ENCODE measurements around the gene MOSMO.

Gene MOSMO

GRCh38 chr16:22054847-22055590, 47.1 kb downstream of the MOSMO start:
- TF ChIP-seq, protein P1, sequence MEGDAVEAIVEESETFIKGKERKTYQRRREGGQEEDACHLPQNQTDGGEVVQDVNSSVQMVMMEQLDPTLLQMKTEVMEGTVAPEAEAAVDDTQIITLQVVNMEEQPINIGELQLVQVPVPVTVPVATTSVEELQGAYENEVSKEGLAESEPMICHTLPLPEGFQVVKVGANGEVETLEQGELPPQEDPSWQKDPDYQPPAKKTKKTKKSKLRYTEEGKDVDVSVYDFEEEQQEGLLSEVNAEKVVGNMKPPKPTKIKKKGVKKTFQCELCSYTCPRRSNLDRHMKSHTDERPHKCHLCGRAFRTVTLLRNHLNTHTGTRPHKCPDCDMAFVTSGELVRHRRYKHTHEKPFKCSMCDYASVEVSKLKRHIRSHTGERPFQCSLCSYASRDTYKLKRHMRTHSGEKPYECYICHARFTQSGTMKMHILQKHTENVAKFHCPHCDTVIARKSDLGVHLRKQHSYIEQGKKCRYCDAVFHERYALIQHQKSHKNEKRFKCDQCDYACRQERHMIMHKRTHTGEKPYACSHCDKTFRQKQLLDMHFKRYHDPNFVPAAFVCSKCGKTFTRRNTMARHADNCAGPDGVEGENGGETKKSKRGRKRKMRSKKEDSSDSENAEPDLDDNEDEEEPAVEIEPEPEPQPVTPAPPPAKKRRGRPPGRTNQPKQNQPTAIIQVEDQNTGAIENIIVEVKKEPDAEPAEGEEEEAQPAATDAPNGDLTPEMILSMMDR (conservative IDR thresholded peaks at IDR 0.05; ENCODE audit: low read depth, low read length): no peak
- H3K4me3 ChIP-seq (ENCODE audit: low read depth, low read length): no peak overlapping the region
- DNase-seq (ENCODE audit: low read depth): no peak

DNA sequence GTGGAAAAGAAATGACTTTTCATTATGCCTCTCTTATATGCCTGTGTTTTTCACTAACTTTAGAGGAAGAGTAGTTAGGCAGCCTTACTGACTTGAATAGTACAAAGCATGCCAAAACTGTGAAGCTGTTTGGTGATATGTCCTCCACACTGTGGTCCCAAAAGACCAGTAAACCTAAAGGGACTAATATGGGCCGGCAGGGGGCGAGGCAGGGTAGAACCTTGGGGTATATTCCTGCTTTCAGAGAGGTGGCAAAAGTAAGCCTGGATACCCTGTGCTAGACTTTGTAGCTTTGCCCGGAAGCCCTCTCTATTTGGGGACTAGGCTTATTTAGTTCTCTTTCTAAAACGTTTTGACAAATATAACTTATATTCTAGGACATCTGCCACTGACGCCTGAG, 48.0 kb downstream of the MOSMO start:
- DNase-seq (ENCODE audit: low read depth): peak; percentile 4
- no peak overlapping the region for H3K4me3 ChIP-seq (ENCODE audit: low read depth, low read length)
- TF ChIP-seq, protein P1 (conservative IDR thresholded peaks at IDR 0.05; ENCODE audit: low read depth, low read length): peak; percentile 40

GRCh38 chr16:22063888-22064467, 56.1 kb downstream of the MOSMO start:
- TF ChIP-seq, protein P1 (conservative IDR thresholded peaks at IDR 0.05; ENCODE audit: low read depth, low read length): no peak
- H3K4me3 ChIP-seq (ENCODE audit: low read depth, low read length): no peak overlapping the region
- DNase-seq (ENCODE audit: low read depth): no peak

DNA sequence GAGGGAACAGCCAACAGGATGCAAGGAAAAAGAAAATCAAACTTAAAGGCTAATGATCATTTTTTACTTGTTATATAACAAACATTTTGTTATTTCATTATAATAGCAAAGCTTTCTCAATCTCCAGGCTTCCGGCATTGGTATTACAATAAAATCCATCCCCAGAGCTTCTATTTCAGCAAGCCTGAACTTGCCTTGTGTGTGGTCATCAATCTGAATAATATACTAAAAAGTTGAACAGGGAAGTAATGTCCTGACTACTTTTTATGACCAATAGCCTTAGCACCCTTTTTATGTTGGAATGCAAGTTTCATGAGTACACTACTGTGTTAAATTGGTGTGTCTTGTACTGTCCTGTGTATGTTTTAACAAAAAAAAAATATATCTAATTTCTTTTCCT, 57.3 kb downstream of the MOSMO start:
- TF ChIP-seq, protein P1 (conservative IDR thresholded peaks at IDR 0.05; ENCODE audit: low read depth, low read length): no peak
- no peak overlapping the region for H3K4me3 ChIP-seq (ENCODE audit: low read depth, low read length)
- no peak for DNase-seq (ENCODE audit: low read depth)

DNA sequence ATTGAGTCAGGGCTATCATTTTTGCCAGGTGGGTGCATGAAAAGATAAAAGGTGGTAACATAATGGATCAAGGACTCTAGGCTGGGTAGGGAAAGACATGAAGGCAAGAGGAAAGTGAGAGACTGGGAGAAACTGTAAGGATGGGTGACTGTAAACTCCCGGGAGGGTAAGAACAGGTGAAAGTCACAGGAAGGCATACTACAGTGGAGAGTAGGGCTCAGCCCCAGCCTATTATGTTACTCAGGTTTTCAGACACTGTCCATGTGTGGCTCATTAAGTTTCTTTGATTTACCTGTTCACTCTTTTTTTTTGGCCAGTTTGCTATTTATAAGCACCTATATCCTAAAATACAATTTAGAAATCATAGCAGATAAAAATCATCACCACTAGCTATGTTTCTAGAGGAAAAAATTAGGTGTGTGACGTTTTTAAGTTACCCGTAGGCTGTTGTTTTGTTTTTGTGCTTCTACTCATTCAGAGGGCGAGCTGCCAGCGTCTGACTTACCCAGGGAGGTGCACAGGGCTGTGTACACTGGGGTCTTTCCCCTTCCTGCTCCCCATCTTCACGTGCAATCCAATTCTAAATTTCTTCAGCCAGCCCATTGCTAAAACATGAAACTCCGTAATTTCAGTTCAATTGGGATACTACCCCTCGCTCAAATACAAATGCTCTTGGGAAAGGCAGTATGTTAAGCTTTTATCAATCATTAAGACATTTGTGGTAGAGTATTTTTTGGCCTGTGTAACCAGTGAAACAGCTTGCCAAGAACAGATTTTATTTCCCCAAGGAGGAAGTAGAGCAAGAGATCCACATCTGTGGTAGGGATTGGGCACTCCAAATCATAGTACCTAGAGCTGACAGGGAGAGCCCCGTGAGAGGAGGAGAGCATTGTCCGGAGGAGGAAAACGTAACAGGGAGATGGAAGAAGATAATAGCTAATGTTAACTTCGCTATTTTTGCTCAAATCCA, 62.7 kb downstream of the MOSMO start:
- DNase-seq (ENCODE audit: low read depth): peak; percentile 10
- TF ChIP-seq, protein P1 (conservative IDR thresholded peaks at IDR 0.05; ENCODE audit: low read depth, low read length): no peak
- H3K4me3 ChIP-seq (ENCODE audit: low read depth, low read length): no peak overlapping the region

GRCh38 chr16:22071331-22071910, 63.5 kb downstream of the MOSMO start:
- DNase-seq (ENCODE audit: low read depth): no peak
- TF ChIP-seq, protein P1 (conservative IDR thresholded peaks at IDR 0.05; ENCODE audit: low read depth, low read length): no peak

More at GRCh38 chr16:22071331-22071910, 63.5 kb downstream of the MOSMO start:
- H3K4me3 ChIP-seq (ENCODE audit: low read depth, low read length): no peak overlapping the region
